Measurements from ENCODE around the gene ELOVL7.

DNA sequence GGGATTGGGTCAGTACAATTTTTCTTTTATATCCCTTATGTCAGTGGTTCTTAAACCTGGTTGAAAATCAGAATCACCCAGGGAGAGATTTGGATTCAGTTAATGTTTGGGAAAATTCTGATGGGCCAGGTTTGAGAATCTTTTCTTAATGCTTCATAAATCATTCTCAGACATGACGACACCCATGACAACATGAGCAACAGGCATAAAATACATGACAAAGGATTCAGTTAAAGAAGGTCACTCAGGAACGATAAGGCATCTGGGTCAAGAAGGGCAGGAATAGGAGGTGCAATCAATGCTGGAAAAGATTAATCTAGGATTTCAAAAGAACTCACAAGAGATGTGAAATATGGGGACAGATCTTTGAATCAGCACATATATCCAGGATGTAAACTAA, 41.8 kb downstream of the ELOVL7 start:
- TF ChIP-seq, protein P1, sequence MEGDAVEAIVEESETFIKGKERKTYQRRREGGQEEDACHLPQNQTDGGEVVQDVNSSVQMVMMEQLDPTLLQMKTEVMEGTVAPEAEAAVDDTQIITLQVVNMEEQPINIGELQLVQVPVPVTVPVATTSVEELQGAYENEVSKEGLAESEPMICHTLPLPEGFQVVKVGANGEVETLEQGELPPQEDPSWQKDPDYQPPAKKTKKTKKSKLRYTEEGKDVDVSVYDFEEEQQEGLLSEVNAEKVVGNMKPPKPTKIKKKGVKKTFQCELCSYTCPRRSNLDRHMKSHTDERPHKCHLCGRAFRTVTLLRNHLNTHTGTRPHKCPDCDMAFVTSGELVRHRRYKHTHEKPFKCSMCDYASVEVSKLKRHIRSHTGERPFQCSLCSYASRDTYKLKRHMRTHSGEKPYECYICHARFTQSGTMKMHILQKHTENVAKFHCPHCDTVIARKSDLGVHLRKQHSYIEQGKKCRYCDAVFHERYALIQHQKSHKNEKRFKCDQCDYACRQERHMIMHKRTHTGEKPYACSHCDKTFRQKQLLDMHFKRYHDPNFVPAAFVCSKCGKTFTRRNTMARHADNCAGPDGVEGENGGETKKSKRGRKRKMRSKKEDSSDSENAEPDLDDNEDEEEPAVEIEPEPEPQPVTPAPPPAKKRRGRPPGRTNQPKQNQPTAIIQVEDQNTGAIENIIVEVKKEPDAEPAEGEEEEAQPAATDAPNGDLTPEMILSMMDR (IDR thresholded peaks at IDR 0.05): no peak
- no peak for TF ChIP-seq POLR2A (IDR thresholded peaks at IDR 0.05; ENCODE audit: low read depth)

All from esophagus muscularis mucosa (tissue), 3 donors.